ENCODE measurements around the gene KCNJ11.

- TF ChIP-seq POLR2AphosphoS5 (IDR thresholded peaks at IDR 0.05; ENCODE audit: low read depth, low read length) (no peak), POLR2A (IDR thresholded peaks at IDR 0.05; ENCODE audit: low read depth, low read length) (no peak)
These were observed 33.9 kb downstream of the KCNJ11 start for GRCh38 chr11:17354601-17354991.

All from GM12892 (cell line).